Measurements from ENCODE around the gene CD2. TPM values are rescaled to one million over a fixed set of nuclear protein-coding genes. Genes with fewer than 3 reads are reported as not detected.

The CD2 gene
- total RNA-seq, 1 donor from 2014 or later: not detected

DNA sequence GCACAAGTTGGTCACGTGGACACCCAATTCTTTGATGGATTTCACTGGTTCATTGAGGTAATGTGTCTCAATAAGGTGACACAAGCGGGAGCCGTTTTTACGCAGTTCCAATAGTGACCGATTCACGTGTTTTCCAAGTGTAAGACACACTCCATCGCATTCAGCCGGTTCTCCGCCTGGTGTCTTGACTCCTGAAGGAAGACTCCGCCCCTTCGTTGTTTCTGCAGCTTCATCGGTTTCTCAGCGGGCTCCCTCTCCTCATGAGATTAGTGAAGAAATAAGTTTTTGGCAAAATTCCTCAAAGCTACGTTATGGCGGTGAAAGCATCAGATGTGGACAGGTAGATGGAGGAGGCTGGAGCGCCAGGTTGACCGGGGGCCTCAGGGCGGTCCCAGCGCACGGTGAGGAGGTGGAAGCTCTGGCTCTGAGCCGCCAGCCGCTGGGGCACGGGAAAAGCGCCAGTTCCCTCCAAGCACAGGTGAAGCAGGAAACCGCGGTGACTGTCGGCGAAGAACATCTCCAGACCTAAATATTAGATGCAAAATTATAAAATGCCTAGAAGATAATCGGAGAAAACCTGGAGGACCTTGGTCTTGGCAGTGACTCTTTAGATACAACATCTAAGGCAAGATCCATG is 21.0 kb downstream of the CD2 start:
- Mint-ChIP-seq H3K27me3 (ENCODE audit: unreplicated experiment) (no peaks in the 10 kb centered on the region), H3K4me1 (ENCODE audit: unreplicated experiment) (no peaks in the 10 kb centered on the region), H3K36me3 (ENCODE audit: low read depth, unreplicated experiment) (no peaks in the 10 kb centered on the region), H3K4me3 (ENCODE audit: unreplicated experiment) (no peak overlapping the region), H3K27ac (ENCODE audit: unreplicated experiment) (no peak overlapping the region), H3K9me3 (ENCODE audit: unreplicated experiment) (no peaks in the 10 kb centered on the region)
- TF ChIP-seq, protein P1, sequence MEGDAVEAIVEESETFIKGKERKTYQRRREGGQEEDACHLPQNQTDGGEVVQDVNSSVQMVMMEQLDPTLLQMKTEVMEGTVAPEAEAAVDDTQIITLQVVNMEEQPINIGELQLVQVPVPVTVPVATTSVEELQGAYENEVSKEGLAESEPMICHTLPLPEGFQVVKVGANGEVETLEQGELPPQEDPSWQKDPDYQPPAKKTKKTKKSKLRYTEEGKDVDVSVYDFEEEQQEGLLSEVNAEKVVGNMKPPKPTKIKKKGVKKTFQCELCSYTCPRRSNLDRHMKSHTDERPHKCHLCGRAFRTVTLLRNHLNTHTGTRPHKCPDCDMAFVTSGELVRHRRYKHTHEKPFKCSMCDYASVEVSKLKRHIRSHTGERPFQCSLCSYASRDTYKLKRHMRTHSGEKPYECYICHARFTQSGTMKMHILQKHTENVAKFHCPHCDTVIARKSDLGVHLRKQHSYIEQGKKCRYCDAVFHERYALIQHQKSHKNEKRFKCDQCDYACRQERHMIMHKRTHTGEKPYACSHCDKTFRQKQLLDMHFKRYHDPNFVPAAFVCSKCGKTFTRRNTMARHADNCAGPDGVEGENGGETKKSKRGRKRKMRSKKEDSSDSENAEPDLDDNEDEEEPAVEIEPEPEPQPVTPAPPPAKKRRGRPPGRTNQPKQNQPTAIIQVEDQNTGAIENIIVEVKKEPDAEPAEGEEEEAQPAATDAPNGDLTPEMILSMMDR (IDR thresholded peaks at IDR 0.05; ENCODE audit: unreplicated experiment): no peak
- no peak for DNase-seq (ENCODE audit: low spot score)

DNA sequence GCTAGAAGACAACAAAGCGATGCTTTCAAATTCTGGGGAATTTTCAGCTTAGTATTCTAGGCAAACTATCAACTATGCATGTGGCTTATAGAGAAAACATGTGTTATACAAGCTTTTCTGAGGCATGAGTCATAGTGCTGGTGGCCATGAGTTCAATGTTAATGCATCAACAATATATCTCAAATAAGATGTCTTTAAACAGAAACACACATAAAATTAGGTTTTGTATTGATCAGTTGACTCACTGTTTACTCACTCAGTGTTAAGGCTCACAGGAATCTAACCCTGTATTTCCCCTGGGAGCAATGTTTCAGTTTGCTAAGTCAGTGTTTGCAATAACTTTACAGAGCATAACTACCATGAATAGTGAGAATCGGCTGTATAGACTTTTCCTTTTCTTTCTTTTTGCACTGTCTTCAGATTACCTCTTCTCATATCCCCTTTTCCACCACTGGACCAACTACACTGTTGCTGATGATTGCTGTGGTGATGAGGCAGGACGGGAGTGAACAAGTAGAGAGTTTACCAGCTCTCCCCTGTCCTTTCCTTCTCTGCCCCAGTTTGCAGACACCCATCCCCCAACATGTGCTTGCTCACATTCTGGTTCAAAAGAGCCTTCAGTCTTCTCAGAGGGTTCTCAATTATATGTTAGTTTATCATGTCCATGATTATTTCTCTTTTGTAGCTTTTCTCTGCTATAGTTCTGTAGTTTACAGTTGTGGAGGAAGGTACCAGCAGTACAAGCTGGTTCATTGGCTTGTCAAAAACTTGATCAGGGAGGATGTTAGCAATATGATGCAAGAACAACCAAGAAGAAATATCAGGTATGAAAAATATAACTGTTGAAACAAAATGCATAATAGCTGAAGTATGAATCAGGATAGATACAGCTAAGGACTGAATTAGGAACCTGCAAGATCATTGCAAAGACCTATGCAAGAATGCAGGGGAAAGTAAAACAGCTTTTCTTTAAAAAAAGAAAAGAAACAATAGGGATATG is 23.9 kb downstream of the CD2 start:
- Mint-ChIP-seq H3K27ac (ENCODE audit: unreplicated experiment) (no peak overlapping the region), H3K36me3 (ENCODE audit: low read depth, unreplicated experiment) (no peaks in the 10 kb centered on the region), H3K4me3 (ENCODE audit: unreplicated experiment) (no peak overlapping the region), H3K27me3 (ENCODE audit: unreplicated experiment) (no peaks in the 10 kb centered on the region), H3K9me3 (ENCODE audit: unreplicated experiment) (no peaks in the 10 kb centered on the region), H3K4me1 (ENCODE audit: unreplicated experiment) (no peaks in the 10 kb centered on the region)
- TF ChIP-seq, protein P1 (IDR thresholded peaks at IDR 0.05; ENCODE audit: unreplicated experiment): no peak
- DNase-seq (ENCODE audit: low spot score): no peak

DNA sequence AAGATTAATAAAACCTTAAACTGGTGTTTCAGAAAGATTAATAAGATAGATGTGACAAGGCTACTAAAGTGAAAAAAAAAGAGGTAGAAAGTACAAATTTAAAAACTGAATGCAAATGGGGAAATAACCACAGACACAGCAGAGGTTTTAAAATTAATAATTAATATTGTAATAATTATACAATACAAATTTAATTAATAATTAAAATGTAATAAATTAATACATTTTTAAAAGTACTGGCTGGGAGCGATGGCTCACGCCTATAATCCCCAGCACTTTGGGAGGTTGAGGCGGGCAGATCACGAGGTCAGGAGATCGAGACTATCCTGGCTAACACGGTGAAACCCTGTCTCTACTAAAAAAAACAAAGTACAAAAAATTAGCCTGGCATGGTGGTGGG is 26.8 kb downstream of the CD2 start:
- Mint-ChIP-seq H3K36me3 (ENCODE audit: low read depth, unreplicated experiment) (no peaks in the 10 kb centered on the region), H3K4me1 (ENCODE audit: unreplicated experiment) (no peaks in the 10 kb centered on the region), H3K4me3 (ENCODE audit: unreplicated experiment) (no peak overlapping the region), H3K27me3 (ENCODE audit: unreplicated experiment) (no peaks in the 10 kb centered on the region), H3K9me3 (ENCODE audit: unreplicated experiment) (no peaks in the 10 kb centered on the region), H3K27ac (ENCODE audit: unreplicated experiment) (no peak overlapping the region)
- TF ChIP-seq, protein P1 (IDR thresholded peaks at IDR 0.05; ENCODE audit: unreplicated experiment): no peak
- DNase-seq (ENCODE audit: low spot score): no peak

DNA sequence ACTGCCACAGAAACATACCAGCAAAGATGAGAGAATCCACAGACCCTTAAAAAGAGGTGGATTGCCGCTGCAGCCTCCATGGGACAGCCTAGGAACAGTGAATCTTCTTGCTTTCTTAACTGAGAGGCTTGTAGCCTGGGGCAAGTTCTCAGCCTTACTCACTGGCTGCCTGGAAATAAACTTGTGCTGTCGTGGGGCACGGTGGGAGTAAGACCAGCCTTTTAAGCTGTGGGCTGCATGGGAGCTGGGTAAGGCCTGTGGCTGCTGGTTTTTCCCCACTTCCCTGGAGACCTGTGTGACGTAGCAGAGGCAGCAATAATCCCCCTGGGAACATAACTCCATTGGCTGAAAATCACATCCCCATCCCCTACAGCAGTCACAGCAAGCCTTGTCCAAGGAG is 30.8 kb downstream of the CD2 start:
- Mint-ChIP-seq H3K27me3 (ENCODE audit: unreplicated experiment) (peaks cover 3% of the 10 kb centered on the region), H3K4me3 (ENCODE audit: unreplicated experiment) (no peak overlapping the region), H3K9me3 (ENCODE audit: unreplicated experiment) (no peaks in the 10 kb centered on the region), H3K36me3 (ENCODE audit: low read depth, unreplicated experiment) (no peaks in the 10 kb centered on the region), H3K27ac (ENCODE audit: unreplicated experiment) (no peak overlapping the region), H3K4me1 (ENCODE audit: unreplicated experiment) (no peaks in the 10 kb centered on the region)
- no peak for DNase-seq (ENCODE audit: low spot score)
- TF ChIP-seq, protein P1 (IDR thresholded peaks at IDR 0.05; ENCODE audit: unreplicated experiment): no peak

DNA sequence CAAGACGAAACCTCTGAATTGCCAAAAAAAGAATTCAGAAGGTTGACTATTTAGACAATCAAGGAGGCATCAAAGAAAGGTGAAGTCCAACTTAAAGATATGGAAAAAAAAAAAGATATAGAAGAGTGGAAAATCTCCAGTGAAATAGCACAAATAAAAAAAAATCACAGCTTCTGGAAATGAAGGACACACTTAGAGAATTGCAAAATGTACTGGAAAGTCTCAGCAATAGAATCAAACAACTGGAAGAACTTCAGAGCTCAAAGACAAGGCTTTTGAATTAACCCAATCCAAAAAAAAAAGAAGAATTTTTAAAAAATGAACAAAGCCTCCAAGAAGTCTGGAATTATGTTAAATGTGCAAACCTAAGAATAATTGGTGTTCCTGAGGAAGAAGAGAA is 31.8 kb downstream of the CD2 start:
- no peak for DNase-seq (ENCODE audit: low spot score)
- Mint-ChIP-seq H3K36me3 (ENCODE audit: low read depth, unreplicated experiment) (no peaks in the 10 kb centered on the region), H3K27me3 (ENCODE audit: unreplicated experiment) (peaks cover 4% of the 10 kb centered on the region), H3K4me3 (ENCODE audit: unreplicated experiment) (no peak overlapping the region), H3K4me1 (ENCODE audit: unreplicated experiment) (no peaks in the 10 kb centered on the region), H3K9me3 (ENCODE audit: unreplicated experiment) (no peaks in the 10 kb centered on the region), H3K27ac (ENCODE audit: unreplicated experiment) (no peak overlapping the region)
- TF ChIP-seq, protein P1 (IDR thresholded peaks at IDR 0.05; ENCODE audit: unreplicated experiment): no peak

All from endothelial cell (in vitro differentiated cells).